GM18867 (cell line): ENCODE results near the gene BAHCC1.
"Not testable (repeated sequence)": the region's sequence is repeated elsewhere in the genome, so short reads cannot be mapped to it uniquely, and the experiment has no call there.

ENCODE experiments used
- ATAC-seq: cut with Tn5 transposase; IDR thresholded peaks from one replicate; pipeline ENCODE4 v1.9.1; 2021; ENCODE audit warnings: mild to moderate bottlenecking, moderate library complexity; ENCODE audit not compliant: unreplicated experiment

Gene BAHCC1

GRCh38 chr17:81424151-81425017, 29.1 kb downstream of the BAHCC1 start:
- no peak for ATAC-seq

GRCh38 chr17:81425041-81425440, 29.8 kb downstream of the BAHCC1 start:
- not testable (repeated sequence) for ATAC-seq

GRCh38 chr17:81425716-81426392, 30.6 kb downstream of the BAHCC1 start:
- ATAC-seq = not testable (repeated sequence)

GRCh38 chr17:81426393-81427172, 31.3 kb downstream of the BAHCC1 start:
- ATAC-seq = no peak

DNA sequence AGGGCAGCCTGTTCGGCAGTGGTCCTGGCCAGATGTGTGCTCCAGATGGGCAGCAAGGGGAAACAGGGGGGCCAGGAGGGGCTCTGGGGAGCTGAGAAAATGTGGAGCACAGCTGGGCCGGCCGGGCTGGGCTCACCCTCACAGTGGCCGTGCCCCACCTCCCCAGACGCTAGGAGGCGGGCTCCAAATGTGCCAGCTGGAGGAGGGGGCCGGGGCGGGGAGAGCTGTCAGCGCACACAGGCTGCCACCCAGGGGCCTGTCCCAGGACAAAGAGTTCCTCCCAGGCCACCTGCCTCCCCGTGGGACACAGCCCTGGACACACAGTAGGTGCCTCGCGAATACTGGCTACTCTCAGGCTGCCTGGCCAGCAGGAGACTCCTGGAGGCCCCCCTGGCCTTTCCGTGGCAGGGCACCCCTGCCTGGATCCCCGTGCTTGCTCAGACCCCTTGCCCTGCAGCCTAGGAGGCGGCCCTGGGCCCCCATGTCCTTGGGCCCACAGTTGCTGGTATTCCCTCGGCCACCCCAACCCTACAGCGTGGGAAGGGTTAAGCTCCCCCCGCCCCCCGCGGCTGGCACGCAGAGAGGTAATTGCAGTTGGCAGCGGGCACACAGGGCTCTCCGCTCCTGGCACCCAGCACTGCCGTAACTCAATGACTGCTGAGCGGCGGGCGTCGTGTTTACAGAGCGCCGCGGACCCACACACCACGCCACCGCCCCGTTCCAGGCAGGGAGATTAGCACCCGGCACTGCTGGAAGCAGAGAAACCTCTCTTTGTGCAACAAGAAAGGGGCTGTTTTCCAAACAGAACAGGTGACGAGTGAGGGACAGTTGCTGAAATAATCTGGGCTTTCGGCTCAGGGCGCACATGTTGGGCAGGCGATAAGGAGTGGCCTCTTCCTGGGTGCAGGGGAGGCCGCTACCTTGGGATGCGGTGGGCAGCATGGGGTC, 32.2 kb downstream of the BAHCC1 start:
- ATAC-seq = no peak

GRCh38 chr17:81428121-81428515, 32.9 kb downstream of the BAHCC1 start:
- ATAC-seq = no peak

GRCh38 chr17:81428516-81428915, 33.3 kb downstream of the BAHCC1 start:
- ATAC-seq = no peak

DNA sequence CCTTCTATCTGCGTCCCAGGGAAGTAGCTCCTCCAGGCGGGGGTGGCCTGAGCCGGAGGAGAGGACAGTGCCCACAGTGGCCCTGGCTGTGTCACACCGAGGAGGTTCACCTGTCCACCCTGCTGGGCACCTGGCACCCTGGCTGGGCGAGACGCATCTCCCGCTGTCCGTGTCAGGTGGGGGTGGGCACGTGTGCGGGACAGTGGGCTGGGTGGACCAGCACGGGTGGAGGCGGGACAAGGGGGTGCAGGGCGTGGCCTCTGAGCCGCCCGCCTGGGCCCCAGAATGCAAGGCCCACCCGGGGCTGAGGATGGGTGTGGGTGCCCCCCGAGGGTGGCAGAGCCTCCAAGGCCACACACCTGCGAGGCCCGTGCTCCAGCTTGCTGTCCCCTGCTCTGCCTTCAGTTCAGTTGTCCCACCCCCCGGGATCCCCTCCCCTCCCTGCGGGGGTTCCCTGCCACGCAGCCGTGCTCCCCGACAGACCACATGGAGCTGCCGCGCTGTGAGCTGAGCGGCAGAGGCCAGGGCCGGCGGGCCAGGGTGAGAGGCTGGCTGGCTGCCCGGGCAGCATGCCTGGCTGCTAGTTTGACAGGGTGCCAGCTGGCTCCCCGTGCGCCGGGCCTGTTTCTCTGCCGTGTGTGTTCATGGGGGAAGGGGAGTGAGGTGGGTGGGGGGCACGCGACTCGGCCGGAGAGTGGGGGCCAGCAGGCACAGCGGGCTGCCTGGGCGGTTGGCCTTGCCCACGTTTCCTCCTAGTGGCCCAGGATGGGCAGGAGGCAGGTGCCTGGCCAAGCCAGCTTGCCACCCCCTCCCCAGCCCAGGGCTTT, 33.9 kb downstream of the BAHCC1 start:
- ATAC-seq = no peak

DNA sequence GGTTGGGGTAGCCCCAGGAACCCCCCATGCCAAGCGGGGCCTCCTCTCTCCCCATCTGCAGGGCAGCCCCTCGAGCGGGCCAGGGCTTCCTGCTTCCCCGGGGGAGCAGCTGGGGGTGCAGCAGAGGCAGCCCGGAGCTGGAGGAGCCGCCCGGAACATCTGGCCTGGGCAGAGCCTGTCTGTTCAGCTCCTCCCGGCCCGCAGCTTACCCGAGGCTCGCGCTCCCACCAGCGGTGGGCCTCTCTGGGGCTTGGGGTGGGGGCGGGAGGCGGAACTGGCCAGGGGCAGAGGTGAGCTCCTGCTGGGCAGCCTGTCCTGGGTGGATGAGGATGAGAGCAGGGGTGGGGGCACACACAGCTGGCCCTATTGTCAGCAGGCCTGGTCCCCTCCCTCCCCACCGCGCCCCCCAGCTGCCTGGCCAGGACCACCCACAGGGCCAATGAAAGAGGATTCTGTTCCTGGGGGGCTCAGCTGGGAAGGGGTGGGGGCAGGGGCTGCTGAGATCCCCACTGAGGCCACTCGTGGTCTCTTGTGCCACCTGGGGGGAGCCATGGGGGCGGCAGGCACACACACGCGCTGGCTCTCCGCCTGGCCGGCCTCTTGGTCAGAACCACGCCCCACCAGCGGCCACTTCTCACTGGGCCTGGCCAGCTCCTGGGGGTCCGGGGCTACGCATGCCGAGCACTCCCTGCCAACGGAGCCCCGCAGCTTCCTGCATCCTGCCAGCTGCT, 34.7 kb downstream of the BAHCC1 start:
- no peak for ATAC-seq

DNA sequence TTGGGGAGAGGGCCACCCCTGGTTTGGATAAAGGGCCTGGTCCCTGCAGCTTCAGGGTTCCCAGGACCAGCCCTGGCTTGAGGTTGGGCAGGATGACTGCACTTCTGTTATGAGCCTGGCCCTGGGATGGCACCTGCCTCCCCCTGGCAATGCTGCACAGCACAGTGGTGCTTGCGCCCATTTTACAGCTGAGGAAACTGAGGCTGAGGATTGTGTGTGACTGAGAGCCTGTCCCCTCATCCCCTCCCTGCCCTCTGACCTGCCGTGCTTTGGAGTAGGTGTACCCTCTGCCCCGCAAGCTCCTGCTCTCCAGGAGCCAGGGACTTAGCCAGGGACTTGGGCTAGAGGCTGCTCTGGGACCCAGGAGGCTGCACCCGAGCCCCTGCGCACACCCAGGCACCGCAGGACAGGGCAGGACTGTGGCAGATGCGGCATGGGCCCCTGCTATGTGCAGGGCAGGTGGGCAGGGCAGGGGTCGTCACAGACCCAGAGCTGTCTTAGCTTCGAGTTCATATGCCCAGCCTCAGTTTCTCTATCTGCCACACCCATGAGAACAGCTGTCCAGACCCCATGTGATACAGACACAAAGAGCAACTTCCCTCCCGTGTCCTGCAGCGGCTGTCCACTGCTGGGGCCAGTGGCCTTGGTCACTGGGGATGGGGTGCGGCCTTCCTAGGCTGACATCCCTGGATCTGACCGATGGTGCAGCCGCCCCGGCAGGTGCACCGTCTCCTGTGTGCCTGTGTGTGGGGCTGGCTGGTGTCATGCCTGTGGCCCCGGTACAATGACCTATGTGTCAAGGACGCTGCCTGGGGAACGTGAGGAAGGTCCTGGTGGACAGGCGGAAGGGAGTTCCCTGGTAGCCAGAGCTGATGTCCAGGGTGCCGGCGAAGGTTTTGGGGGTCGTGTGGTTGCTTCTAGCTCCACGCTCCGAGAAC, 36.6 kb downstream of the BAHCC1 start:
- no peak for ATAC-seq

DNA sequence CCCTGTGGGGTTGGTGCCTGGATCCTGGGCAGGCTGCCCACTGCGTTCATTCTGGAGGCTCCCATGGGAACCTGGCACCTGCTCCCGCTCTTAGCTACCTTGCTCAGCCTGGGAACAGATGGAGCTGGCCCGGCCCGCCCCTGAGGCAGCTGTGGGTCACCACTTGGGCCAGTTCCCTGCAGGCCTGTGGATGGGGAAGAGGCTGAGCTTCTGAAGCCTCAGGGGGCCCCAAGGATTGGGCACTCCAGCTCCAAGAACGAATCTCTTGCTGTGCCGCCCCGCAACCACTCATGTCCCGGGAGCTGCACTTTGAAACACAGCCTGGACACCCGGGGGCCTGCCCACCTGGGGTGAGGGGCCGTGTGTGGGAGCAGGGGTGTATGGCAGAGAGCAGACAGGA, 37.7 kb downstream of the BAHCC1 start:
- no peak for ATAC-seq

GRCh38 chr17:81433656-81434055, 38.4 kb downstream of the BAHCC1 start:
- ATAC-seq = no peak

DNA sequence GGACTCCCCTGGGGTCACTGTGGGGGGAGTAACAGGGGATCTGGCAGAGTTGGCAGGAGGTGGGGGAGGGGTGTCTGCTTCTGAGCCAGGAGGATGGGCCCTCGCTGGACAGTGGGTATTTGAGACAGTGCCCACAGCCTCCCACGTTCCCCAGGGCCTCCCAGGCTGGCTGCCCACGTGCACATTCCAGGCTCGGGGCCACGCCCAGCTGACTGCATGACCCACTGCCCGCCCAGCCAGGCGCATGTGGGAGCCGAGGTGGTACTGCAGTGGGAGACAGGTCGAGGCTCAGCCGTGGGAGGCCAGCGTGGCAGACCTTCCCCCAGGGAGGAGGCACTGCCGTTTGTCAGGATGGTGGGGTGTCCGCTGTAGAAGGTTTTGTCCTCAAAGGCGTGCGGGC, 38.8 kb downstream of the BAHCC1 start:
- no peak for ATAC-seq

DNA sequence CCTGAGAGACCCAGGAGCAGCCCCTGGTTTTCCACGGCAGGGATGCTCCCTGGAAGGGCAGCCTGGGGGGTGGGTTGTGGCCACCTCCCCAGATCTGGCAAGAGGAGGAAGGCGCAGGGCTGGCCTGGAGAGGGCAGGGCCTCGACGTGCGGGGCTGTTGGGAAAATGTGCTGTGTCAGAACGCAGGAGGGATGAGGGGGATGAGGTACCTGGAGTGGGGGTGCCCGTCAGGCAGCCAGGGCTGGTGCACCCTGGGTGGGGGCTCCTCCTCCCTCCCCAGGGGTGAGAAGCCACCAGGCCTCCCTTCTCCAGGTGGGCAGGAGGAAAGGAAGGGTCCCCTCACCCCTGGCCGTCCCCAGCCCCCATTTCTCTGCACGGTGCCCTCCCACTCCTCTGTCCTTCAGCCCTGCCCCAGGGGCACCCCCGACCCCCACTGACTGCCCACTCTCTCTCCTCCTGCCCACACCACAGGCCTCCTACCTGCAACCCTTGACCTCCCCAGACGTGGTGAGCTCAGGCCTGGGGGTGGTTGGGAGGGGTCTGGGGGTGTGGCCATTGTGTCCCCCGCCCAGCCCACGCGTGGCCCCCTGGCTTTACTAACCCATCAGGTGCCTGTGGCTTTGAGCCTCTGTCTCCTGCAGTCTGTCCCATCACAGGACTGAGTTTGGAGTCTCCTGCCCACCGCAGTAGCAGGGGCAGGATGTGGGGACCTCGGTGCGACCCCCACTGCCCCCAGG, 39.6 kb downstream of the BAHCC1 start:
- no peak for ATAC-seq

- ATAC-seq = no peak
Observed at GRCh38 chr17:81435652-81436293, 40.5 kb downstream of the BAHCC1 start.

DNA sequence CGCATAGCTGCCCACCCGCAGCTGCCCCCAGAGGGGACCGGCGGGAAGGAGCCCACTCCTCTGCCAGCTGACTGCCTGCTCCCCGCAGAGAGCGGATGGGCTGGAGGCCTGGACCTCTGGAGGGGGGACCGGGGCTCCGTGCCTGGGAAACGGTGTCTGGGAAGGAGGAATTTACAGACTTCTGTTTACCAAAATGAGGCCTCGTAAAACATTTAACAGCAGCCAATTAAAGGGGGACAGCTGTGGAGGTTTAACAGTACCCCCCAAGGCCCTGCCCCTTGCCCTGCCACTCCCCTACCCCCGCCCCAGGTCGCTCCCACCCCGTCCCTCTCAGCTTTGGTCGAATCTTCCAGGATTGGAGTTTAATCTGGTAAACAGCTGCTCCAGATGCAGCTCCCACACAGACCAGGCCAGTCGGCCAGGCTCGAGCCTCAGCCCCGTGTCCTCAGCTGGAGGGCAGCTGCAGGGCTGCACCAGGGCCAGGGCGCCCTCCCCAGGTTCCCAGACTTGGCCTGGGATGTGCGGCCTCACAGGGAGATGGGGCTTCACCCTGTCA, 41.1 kb downstream of the BAHCC1 start:
- ATAC-seq = no peak
